IMR-90 (cell line): ENCODE data around the gene GLCCI1. TPM values are rescaled to one million over a fixed set of nuclear protein-coding genes. Genes with fewer than 3 reads are reported as not detected.
A peak's percentile ranks its signal among the peaks of the same experiment; 100 is the strongest.

Experiments
- POLR2A ChIP-seq: IDR thresholded peaks from 2 replicates; pipeline ENCODE4 v1.6.1; 2012; ENCODE audit warnings: mild to moderate bottlenecking, low read depth, low read length
- RAD21 ChIP-seq: IDR thresholded peaks from 2 replicates; pipeline ENCODE4 v1.6.1; 2012; ENCODE audit warnings: low read length, improper control_type of control experiment
- RCOR1 ChIP-seq: IDR thresholded peaks from 2 replicates; pipeline ENCODE4 v1.6.1; 2012; ENCODE audit warnings: mild to moderate bottlenecking, low read length, improper control_type of control experiment; ENCODE audit not compliant: insufficient replicate concordance
- polyA plus RNA-seq, 3 experiments: library from polyadenylated mRNA; depleted of rRNA; stranded (reverse); fragments of >200 nt; gene quantifications; 2 replicates each; pipeline ENCODE4 v1.2.3, GENCODE V29; 2012; ENCODE audit warnings: low replicate concordance in 1 of 3
- total RNA-seq: library from RNA; depleted of rRNA; stranded (reverse); fragments of >200 nt; gene quantifications from 2 replicates; pipeline ENCODE4 v1.2.3, GENCODE V29; 2012
- TF ChIP-seq, protein P1 (sequence below): fragments of 150-350 bp; IDR thresholded peaks from 2 replicates; pipeline ENCODE4 v1.6.1; 2016; ENCODE audit warnings: low read depth, mild to moderate bottlenecking, low read length, moderate library complexity, borderline replicate concordance

GLCCI1 gene
- total and polyA plus RNA-seq, 2 of the 4 experiments (the other 2 are of a cell fraction): 4.1 to 6.2 TPM

- TF ChIP-seq RCOR1: no peak
- peak; percentile 7; the same call in 1 of the 2 replicates for TF ChIP-seq RAD21
- peak; percentile 67 for TF ChIP-seq POLR2A
- TF ChIP-seq, protein P1, sequence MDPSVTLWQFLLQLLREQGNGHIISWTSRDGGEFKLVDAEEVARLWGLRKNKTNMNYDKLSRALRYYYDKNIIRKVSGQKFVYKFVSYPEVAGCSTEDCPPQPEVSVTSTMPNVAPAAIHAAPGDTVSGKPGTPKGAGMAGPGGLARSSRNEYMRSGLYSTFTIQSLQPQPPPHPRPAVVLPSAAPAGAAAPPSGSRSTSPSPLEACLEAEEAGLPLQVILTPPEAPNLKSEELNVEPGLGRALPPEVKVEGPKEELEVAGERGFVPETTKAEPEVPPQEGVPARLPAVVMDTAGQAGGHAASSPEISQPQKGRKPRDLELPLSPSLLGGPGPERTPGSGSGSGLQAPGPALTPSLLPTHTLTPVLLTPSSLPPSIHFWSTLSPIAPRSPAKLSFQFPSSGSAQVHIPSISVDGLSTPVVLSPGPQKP: no peak
Observed at GRCh38 chr7:7968544-7969305, at the start of gene GLCCI1 (continued).
